Skin epidermis (tissue), 12 donors: ENCODE data around the gene ITGA6.
"Not testable (repeated sequence)": the region's sequence is repeated elsewhere in the genome, so short reads cannot be mapped to it uniquely, and the experiment has no call there.

Experiments
- H3K27ac ChIP-seq, 21 experiments: fragments of 200-600 bp; sonication (generic) in 11 of 21; one replicate each; pipeline ENCODE4 v1.5.0; 2020; ENCODE audit warnings: mild to moderate bottlenecking in 3 of 21, inconsistent platforms in 2 of 21, moderate library complexity in 2 of 21
- H3K4me3 ChIP-seq, 7 experiments: fragments of 200-600 bp; sonication (generic) in 2 of 7; one replicate each; pipeline ENCODE4 v1.5.0; 2020; ENCODE audit warnings: inconsistent platforms in 2 of 7, mild to moderate bottlenecking in 2 of 7, moderate library complexity in 1 of 7

Gene ITGA6

GRCh38 chr2:172549802-172550201 lies 122.4 kb downstream of the ITGA6 start:
- not testable (repeated sequence) for H3K4me3 ChIP-seq, H3K27ac ChIP-seq

DNA sequence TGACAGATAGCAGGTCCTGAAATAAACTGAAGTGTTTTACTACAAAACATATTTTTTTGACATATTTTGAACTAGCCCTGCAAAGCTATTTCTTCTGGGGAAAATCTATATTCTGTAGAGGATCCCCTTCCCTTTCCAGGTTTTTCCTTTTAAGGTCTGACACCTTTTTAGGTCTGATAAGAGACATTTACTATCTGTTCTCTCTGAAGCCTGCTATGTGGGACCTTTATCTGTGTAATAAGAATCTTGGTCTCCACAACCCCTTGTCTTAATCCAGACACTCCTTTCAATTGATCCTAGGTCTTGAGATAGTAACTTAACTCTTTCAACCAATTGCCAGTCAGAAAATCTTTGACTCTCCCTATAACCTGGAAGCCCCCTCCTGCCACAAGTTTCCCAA lies 123.0 kb downstream of the ITGA6 start:
- H3K4me3 ChIP-seq = no peak overlapping the region

DNA sequence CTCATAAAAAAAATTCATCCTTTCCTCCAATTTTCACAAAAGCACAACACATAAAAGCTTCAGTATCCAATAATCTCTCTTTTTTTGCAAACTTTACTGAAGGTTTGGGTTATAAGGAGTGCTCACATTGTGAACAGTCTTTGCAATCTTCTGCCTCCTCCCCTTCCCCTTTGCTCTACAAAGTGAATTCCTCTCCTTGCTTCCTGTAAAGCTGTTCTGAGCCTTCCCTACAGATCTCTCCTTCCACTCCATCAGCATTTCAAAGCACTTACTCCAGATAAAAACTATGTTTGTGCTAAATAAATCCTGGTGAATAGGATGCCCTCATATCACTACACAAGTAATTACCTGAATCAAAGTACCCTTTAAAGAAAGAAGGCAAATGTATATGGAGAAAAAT lies 123.9 kb downstream of the ITGA6 start:
- Histone ChIP-seq H3K4me3 (no peak overlapping the region), H3K27ac (no peak overlapping the region)

More for the DNA sequence above, 123.0 kb downstream of the ITGA6 start:
- no peak overlapping the region for H3K27ac ChIP-seq

DNA sequence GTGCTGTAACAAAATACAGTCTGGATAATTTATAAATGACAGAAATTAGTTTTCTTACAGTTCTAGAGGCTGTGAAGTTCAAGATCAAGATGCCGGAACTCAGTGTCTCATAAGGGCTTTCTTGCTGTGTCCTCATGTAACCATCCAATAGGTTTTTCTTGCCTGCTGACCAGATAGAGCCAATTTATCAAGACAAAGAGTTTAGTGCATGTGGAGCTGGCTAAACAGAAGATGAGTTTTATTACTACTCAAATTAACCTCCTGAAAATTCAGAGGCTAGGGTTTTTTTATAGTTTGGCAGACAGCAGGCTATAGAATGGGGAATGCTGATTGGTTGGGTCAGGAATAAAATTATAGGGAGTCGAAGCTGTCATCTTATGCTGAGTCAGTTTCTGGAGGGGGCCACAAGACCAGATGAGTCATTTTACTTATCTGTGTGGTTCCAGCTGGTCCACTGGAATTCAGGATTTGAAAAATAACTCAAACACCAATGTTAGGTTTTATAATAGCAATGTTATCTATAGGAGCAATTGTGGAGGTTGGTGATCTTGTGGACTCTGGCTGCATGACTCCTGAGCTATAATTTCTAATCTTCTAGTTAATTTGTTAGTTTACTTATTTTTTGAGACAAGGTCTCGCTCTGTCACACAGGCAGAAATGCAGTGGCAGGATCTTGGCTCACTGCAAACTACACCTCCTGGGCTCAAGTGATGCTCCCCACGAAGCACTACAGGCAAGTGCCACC lies 125.3 kb downstream of the ITGA6 start:
- peak overlapping the region in 1 of 21 experiments; percentile 9 for H3K27ac ChIP-seq

DNA sequence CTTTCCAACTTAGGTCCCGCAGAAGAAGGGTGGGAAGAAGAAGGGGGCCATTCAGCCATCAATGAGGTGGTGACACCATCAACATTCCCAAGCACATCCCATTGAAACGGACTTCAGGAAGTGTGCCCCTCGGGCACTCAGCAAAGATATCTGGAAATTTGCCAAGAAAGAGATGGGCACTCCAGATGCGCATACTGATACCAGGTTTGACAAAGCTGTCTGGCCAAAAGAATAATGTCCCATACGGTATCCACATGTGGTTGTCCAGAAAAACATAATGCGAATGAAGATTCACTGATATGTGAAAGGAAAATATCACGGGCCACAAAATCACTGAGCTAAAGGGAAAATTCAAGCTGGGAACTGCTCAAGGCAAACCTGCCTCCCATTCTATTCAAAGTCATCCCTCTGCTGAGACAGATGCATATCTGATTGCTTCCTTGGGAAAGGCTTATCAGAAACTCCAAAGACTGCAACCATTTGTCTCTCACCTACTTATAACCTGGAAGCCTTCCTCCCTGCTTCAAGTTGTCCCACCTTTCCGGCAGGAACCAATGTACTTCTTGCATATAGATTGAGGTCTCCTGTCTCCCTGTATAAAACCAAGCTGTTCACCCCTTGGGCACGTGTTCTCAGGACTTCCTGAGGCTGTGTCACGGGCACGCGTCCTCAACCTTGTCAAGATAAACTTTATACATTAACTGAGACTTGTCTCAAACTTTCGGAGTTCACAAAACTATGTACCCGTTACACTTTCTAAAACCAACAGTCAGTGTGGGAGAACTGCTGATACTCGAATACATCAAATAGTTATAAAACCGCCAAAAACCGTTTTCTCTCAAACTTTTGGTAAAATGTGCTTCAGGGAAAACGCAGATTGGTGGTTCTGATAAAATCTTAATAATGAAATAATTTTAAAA lies 127.2 kb downstream of the ITGA6 start:
- Histone ChIP-seq H3K4me3 (peak overlapping the region; percentile 58 to 96 (median 94)), H3K27ac (peak overlapping the region in 13 of 21 experiments; percentile 76 to 98 (median 93))

More for the DNA sequence above, 125.3 kb downstream of the ITGA6 start:
- no peak overlapping the region for H3K4me3 ChIP-seq

DNA sequence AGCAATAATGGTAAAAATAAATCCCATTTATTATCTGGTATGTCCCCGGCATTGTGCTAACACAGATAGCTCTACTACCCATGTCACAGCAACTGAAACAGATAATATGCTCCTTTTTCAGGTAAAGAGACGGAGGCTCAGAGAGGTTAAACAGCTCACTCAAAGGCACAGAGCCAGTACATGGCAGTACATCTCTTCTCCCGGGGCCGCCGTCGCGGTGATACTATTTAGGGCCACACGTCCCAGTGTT lies 127.8 kb downstream of the ITGA6 start:
- peak overlapping the region in 20 of 21 experiments; percentile 70 to 98 (median 93) for H3K27ac ChIP-seq
- peak overlapping the region; percentile 58 to 96 (median 94) for H3K4me3 ChIP-seq
